ENCODE measurements around the gene ARHGAP33.

The ARHGAP33 gene

DNA sequence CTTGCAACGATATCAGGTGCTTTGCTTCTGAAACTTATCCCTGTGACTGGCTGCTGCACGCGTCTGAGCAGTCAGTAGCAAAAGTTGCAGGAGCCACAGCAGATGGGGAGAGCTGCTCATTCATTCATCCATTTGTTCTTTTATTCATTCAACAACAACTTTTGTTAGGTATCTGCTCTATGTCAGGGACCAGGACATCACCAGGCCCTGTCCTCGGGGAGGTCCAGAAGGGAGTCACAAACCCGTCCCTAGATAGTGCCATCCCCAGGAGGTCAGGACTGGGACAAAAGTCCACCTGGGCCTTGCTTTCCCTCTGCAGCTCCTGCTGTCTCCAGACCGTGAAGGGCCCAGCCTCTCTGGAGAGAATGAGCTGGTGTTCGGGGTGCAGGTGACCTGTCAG is 2.6 kb downstream of the ARHGAP33 start:
- no peak for DNase-seq

DNA sequence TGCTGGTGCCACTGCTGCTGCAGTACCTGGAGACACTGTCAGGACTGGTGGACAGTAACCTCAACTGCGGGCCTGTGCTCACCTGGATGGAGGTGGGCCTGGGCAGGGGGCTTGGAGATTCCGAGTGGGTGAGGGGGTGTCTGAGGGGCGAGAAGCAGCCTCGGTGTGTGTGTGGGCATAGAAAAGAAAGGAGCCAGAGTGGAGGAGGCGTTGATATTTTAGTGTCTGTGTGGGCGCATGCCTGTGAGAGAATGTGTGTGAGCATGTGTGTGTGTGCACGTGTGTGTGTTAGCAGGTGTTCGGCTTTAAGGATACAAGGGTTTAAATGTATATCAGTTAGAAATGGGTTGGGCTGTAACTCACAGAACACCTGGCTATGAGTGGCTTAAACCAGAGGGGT is 3.7 kb downstream of the ARHGAP33 start:
- no peak for DNase-seq

DNA sequence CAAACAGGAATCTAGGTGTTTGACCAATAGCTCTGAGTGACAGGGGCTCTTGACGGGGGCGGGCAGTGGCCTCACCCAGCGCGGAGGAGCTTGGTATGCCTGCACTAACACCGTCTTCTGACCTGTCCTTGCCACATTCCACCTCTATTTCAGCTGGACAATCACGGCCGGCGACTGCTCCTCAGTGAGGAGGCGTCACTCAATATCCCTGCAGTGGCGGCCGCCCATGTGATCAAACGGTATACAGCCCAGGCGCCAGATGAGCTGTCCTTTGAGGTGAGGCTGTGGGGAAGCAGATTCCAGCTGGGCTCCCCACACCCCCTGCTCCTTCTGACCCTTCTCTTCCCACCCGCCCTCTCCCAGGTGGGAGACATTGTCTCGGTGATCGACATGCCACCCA is 4.7 kb downstream of the ARHGAP33 start:
- no peak for DNase-seq

DNA sequence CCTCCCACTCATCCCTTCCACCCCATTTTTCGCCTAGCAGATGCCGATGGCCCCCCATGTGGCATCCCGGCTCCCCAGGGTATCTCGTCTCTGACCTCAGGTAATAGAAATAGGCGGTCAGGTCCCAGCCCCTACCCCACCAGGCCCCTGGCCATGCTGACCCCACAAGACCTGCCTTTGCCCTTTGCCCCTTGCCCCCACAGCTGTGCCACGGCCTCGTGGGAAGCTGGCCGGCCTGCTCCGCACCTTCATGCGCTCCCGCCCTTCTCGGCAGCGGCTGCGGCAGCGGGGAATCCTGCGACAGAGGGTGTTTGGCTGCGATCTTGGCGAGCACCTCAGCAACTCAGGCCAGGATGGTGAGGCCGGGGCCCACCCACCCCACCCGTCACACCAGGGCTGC is 5.4 kb downstream of the ARHGAP33 start:
- DNase-seq: no peak

DNA sequence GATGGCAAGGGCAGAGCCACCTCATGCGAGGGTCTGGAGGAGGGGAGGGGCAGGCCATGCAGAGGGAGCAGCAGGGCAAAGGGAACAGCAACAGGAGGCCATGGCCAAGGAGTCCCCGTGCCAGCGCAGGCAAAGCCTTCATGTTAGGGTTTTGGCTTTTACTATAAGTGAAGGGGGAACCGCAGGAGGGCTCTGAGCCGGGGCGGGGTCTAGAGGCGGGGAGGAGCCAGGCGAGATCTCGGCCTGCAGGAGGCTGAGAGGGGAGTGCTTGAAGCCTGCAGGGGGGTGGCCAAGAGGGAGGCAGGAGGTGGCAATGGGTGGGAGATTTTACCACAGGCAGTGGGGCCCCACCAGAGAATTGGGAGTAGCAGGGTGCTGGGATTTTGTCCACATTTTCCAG is 6.3 kb downstream of the ARHGAP33 start:
- DNase-seq: no peak

DNA sequence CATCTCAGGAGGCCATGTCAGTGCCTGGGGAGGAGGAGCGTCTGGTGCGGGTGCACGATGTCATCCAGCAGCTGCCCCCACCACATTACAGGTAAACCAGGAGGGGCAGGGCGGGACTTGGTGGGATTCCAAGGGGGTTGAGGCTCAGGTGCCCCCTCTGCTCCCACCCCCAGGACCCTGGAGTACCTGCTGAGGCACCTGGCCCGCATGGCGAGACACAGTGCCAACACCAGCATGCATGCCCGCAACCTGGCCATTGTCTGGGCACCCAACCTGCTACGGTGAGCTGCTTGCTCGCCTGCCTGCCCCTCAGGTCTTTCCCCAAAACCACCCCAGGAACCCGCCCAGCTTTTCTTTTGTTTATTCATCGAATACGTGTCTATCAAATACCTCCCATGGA is 7.2 kb downstream of the ARHGAP33 start:
- no peak for DNase-seq

DNA sequence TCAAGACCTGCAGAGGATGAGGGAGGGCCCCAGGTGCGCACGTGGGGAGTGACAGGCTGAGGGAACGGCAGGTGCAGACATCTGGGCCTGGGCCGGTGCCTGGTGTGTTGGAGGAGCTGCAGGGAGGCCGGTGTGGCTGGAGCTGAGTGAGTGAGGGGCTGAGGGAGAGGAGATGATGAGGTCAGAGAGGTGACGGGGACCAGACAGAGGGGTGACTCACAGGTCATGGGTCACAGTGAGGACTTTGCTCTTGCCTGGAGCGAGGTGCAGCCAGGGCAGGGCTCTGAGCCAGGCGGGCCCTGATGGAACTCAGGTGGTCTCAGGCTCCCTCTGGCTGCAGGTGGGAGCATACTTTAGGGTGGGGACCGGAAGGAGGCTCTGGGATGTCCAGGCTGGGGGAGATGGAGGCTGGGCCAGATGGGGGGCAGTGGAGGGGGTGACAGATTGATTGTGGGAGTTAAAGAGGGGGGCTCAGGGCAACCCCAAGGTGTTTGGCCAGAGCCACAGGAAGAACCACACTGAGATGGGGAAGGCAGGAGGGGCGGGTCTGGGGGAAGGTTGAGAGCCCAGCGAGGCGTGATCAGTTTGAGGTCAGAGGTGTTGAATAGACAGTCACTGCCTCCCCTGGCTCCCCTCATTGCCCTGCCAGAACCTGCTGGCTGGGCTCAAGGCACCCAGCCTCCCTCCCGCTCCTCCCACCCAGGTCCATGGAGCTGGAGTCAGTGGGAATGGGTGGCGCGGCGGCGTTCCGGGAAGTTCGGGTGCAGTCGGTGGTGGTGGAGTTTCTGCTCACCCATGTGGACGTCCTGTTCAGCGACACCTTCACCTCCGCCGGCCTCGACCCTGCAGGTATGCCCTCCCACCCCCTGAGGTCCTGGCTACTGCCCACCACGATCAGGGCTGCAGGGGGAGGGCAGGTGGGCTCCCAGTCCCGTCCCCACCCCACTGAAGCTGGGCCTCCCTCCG is 8.4 kb downstream of the ARHGAP33 start:
- no peak for DNase-seq

DNA sequence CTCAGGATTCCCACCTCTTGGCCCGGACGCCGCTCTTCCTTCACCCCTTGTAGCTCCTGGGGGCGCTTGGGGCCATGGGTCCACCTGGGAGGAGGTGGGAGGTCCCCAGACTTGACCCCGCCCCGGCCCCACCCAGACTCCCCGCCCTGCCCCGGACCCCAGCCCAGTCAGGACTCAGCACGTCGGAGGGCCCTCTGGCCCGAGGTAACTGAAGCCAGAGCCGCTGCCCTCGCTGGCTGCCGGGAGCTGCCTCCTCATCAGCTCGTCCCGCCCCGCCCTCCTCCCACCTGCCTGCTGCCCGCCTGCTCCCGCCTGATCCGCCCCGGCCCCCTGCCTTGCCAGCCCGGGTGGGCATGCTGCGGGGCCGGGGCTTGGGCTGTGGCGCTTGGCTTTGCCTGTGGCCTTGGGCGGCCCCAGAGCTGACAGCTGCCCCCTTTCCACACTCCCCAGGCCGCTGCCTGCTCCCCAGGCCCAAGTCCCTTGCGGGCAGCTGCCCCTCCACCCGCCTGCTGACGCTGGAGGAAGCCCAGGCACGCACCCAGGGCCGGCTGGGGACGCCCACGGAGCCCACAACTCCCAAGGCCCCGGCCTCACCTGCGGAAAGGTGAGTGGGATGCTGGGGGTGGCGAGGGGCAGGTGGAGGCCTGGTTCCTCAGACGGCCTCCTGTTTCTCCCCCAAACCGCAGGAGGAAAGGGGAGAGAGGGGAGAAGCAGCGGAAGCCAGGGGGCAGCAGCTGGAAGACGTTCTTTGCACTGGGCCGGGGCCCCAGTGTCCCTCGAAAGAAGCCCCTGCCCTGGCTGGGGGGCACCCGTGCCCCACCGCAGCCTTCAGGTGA is 9.4 kb downstream of the ARHGAP33 start:
- no peak for DNase-seq

DNA sequence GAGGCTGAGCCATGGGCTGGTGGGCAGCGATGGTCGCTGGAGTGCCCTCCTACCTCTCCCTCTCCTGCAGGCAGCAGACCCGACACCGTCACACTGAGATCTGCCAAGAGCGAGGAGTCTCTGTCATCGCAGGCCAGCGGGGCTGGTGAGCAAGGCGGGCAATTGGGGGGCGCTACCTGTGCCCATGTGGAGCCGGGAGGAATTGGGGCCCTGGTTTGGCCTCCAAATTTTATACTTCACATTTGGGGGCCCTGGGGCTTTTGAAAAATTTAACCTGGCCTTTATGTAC is 9.9 kb downstream of the ARHGAP33 start:
- no peak for DNase-seq

DNA sequence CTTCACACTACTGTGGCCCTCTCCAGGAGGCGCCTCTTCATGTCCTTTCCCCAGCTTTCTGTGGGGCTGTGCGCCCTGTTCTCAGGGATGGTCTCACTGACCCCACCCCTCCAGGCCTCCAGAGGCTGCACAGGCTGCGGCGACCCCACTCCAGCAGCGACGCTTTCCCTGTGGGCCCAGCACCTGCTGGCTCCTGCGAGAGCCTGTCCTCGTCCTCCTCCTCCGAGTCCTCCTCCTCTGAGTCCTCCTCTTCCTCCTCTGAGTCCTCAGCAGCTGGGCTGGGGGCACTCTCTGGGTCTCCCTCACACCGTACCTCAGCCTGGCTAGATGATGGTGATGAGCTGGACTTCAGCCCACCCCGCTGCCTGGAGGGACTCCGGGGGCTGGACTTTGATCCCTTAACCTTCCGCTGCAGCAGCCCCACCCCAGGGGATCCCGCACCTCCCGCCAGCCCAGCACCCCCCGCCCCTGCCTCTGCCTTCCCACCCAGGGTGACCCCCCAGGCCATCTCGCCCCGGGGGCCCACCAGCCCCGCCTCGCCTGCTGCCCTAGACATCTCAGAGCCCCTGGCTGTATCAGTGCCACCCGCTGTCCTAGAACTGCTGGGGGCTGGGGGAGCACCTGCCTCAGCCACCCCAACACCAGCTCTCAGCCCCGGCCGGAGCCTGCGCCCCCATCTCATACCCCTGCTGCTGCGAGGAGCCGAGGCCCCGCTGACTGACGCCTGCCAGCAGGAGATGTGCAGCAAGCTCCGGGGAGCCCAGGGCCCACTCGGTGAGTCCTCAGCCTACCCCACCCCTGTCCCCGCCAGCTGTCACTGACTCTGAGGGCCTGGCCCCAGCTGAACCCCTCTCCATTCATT is 11.2 kb downstream of the ARHGAP33 start:
- no peak for DNase-seq

DNA sequence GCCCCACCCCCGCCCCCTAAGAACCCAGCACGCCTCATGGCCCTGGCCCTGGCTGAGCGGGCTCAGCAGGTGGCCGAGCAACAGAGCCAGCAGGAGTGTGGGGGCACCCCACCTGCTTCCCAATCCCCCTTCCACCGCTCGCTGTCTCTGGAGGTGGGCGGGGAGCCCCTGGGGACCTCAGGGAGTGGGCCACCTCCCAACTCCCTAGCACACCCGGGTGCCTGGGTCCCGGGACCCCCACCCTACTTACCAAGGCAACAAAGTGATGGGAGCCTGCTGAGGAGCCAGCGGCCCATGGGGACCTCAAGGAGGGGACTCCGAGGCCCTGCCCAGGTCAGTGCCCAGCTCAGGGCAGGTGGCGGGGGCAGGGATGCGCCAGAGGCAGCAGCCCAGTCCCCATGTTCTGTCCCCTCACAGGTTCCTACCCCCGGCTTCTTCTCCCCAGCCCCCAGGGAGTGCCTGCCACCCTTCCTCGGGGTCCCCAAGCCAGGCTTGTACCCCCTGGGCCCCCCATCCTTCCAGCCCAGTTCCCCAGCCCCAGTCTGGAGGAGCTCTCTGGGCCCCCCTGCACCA is 11.9 kb downstream of the ARHGAP33 start:
- no peak for DNase-seq

DNA sequence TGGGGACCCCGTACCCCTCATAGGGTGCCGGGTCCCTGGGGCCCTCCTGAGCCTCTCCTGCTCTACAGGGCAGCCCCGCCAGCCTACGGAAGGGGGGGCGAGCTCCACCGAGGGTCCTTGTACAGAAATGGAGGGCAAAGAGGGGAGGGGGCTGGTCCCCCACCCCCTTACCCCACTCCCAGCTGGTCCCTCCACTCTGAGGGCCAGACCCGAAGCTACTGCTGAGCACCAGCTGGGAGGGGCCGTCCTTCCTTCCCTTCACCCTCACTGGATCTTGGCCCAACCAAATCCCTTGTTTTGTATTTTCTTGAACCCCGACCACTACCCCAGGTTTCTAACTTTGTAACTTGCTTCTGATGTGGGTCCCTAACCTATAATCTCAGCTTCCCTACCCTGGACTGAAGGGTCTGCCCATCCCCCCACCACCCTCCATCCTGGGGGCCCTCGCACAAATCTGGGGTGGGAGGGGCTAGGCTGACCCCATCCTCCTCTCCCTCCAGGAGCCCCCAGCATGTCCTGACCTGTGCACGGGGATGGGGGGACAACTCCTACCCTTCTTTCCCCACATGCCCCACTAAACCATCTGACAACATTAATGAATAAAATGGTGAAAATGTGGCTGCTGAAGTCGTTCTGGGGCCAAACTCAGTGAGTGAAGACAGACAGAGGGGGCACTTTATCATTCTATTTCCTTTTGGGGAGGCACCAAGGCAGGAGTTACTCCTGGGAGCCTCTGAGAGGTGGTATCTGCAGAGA is 13.0 kb downstream of the ARHGAP33 start:
- no peak for DNase-seq

DNA sequence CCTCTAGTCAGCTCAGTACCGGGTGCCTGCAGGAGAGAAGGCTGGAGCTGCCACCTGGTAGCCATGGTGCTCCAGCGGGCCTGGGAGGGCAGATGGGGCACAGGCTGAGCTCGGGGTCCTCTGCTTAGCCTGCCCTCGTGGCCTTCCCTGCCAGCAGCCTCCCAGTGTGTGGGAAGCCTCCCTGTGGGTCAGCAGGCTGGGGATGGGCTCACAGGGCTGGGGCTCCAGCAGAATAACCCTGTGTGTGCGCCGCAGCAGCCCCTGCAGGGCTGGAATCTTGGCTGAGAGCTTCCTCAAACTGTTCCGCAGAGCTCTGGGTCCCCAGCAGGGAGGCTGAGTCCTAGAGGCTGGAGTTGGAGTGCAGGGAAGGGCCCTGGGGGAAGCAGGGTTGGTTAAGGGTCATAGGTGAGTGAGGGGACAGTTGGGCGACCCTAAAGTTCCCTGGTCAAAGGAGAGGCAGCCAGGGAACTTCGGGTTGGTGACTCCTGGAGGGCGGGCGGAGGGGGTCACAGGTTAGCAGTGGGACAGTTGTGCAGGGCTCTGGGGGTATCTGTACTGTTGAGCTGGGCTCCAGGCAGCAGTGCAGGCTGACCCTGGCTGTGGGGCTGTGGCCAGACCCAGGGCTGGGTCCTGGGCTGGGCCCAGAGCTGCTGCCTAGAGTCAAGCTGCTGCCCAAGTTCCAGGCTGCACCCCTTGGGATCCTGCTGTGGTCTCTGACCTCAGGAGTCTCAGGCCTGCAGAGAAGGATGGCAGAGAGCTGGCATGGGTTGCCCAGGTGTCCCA is 14.0 kb downstream of the ARHGAP33 start:
- no peak for DNase-seq

DNA sequence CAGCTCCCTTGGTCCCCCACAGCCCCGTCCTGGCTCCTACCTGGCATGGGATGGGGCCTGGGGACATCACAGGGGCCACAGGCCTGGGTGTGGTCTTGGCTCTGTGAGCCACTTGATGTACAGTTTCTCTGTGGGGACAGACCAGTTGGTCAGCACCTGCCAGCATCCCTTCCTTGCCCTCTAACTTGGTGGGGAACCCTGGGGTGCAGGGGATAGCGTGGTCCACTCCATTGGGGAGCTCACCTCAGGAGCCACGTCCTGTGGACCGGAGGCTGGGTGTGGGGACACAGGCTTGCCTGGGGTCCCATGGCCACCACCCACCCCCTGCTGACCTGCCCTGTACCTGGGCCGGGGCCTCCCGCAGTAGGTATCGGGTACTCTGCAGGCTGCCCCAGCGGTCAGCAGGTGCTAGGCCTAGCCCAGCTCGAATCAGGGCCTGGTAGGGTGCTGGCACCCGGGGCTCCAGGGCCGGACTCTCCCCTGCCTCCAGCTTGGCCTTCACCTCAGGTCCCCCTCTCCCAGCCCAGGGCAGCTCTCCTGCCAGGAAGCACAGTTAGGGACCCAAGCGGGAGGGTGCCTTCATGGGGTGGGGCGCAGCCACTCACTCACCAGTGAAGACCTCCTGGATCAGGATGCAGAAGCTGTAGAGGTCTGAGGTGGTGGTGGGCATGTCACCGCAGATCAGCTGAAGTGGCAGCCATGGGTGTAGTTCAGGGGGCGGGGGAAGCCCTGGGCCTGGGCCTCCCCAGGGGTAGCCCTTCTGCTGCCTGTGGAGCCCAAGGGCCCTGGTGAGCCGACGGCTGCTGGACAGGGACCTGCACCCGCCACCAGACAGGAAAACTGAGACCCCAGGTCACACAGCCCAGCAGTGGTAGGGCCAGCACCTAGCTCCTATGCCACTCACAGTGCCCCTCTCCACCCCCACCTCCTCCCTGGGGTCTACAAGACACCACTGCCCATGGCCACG is 14.9 kb downstream of the ARHGAP33 start:
- no peak for DNase-seq

DNA sequence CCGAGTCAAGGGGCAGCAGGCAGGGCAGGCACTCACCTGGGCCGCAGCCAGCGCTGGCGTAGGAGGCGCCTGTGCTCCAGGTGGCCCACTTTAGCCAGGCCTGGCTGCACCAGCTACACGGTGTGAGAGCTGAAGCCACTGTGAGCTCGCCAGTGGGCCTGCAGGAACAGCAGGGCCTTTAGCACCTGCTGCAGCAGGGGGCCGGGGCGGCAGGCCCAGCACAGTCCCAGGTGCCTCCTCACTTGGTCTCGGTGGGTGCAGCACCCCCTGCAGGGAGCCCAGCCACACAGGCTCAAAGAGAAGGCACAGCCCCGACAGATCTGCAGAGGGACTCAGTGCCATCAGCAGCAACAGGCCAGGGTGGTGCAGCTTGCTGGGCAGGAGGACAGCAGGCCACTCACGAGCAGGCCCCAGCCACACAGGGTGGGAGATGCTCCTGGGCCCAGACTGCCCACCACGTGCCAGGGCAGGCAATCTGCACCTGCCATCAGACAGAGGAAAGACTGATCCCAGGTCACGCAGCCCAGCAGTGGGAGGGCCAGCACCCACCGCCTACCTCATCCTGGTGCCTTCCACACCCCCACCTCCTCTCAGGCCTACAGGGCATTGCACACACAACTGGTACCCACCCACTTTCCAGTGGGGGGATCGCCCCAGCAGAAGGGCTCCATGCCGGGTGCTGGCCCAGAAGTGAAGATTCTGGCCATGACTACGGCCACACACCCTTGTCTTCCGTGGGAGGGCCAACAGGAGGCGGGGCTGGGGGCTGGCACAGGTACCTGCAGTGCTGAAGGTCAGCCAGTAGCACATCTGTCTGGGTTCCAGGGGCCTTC is 15.8 kb downstream of the ARHGAP33 start:
- peak in 1 of 5 experiments; percentile 31 for DNase-seq

DNA sequence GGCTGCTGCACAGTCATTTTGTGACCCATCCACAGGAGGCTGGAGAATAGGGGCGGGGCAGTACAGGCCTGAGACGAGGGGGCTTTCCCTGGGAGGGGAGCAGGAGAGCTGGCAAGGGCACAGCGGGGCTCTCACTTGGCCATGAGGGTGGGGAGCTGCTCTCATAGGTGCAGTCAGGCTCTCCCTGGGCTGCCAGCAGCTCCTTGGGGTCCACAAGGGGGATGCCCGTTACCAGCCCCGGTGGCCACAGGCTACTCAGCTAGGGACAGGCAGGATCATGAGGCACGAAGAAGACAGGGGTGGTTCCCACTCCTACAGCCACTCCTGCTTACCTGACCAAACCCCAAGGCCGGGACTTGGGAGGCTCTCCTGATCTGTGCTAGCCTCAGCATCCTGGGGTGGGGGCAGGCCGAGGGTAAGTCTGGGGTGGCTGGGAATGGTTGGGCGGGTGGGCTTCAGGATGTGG is 16.5 kb downstream of the ARHGAP33 start:
- DNase-seq: no peak

DNA sequence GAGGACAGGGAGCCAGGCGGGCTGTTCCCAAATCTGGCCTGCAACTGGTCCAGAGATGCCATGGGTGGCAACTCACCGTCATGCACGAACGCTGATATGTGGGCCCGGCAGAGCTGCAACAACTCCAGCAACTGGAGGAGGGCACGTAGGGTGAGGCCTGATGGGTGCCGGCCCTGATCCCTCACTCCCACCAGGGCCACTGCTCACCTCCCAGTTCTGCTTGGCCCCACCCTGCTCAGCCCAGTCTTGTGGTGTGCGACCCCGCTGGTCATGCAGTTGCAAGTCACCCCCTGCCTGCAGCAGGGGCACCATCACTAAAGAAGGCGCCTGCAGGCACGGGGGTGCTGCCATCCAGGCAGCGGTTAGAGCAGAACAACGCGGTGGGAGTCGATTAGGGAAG is 16.9 kb downstream of the ARHGAP33 start:
- no peak for DNase-seq

DNA sequence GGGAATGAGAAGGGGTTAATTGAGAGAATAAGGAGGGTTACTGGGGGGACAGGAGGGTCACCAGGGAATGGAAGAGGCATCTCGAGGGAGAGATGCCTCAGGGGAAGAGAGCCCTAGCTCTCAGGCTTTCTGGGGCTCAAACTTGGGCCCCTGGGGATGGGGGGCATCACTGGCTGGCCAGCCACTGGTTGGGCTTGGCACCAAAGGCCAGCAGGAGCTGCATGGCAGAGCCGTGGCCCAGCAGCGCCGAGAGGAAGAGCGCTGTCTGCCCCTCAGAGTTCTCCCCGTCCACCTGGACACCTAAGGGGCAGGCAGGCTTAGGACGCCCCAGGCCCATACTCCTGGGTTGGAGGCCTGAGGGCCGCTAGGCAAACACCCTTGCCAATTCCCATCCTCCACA is 17.5 kb downstream of the ARHGAP33 start:
- DNase-seq: no peak
